ENCODE data around the gene SIRT7.

The SIRT7 gene

DNA sequence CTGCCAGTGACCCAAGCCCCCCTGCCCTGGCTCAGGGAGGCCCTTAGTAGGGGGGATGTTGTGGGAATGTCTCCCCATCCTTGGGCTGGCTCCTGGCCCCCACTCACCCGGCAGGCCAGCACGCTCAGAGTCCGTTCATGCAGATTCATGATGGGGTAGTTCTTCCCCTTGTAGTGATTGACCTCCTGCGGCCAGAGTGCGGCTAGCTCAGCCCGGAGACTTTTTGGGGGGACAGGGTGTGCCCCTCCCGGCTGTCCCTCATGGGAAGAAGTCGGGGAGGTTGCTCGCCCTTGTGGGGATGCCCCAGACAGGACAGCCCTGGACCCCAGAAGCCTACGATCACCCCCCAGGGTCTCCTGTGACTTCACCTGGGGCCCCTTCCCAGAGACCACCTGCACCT lies 12.0 kb downstream of the SIRT7 start:
- TF ChIP-seq, protein P1, sequence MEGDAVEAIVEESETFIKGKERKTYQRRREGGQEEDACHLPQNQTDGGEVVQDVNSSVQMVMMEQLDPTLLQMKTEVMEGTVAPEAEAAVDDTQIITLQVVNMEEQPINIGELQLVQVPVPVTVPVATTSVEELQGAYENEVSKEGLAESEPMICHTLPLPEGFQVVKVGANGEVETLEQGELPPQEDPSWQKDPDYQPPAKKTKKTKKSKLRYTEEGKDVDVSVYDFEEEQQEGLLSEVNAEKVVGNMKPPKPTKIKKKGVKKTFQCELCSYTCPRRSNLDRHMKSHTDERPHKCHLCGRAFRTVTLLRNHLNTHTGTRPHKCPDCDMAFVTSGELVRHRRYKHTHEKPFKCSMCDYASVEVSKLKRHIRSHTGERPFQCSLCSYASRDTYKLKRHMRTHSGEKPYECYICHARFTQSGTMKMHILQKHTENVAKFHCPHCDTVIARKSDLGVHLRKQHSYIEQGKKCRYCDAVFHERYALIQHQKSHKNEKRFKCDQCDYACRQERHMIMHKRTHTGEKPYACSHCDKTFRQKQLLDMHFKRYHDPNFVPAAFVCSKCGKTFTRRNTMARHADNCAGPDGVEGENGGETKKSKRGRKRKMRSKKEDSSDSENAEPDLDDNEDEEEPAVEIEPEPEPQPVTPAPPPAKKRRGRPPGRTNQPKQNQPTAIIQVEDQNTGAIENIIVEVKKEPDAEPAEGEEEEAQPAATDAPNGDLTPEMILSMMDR (IDR thresholded peaks at IDR 0.05; ENCODE audit: low read depth, low read length): no peak
- in situ Hi-C loops (cut with HindIII; ENCODE audit: low sequenced_read_pairs): no loop called here
- no peak for DNase-seq (ENCODE audit: low read depth, low spot score)
- H3K4me3 ChIP-seq (ENCODE audit: low read depth, low read length): no peak overlapping the region

DNA sequence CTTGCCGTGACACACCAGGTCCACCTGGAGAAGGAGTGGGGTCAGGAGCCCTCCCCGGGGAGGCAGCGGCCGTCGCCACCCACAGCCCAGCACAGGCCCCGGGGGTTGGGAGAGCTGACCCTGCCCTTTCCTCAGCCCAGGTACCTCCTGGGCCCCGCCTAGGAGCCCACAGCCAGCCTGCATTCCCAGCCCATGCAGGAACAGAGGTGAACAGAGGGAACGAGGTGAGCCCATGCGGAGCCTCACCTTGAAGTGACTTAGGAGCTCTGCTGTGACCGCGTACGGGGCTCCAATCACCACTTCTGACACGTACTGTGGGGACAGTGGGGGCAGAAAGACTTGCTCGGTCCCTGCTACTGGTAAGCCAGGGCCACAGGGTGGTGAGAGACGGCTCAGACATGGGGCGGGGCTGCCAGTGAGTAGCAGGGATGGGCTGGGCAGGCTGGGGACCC lies 12.5 kb downstream of the SIRT7 start:
- DNase-seq (ENCODE audit: low read depth, low spot score): no peak
- in situ Hi-C loops (cut with HindIII; ENCODE audit: low sequenced_read_pairs): no loop called here
- no peak overlapping the region for H3K4me3 ChIP-seq (ENCODE audit: low read depth, low read length)
- TF ChIP-seq, protein P1 (IDR thresholded peaks at IDR 0.05; ENCODE audit: low read depth, low read length): no peak

DNA sequence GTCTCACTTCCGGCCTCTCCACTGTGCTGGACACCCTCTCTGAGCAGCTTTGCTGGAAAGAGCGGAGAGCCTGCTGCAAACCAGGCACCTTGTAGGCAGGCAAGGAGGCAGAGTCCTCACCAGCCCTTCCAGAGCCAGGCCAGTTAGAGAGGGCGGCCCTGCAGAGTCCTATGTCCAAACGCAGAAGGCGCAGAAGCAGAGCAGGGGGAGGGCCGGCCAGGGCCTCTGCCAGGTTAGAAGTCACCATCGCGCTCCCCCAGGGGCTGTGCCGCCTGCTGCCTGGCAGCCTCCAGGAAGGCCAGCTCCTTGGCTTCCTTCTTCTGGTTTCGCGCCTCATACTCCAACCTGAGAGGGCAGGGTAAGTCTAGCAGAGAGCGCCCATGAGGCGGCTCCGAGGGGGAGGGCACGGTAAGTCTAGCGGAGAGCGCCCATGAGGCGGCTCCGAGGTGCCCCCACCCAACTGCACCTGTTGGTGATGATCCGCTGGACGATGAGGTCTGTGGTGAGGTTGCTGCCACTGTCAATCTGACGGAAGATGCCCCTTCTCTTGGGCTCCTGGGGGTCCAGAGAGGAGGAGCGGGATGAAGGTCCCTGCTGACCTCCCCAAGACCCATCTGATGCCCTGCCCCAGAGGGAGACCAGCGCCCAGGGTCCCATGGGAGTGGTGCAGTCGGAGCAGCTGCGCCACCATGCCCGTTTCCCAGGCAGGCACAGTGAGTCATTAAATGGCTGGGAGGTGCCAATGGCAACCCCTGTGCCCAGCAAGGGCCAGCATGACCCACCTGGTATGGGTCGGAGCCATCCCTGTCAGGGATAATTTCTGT lies 13.2 kb downstream of the SIRT7 start:
- TF ChIP-seq, protein P1 (IDR thresholded peaks at IDR 0.05; ENCODE audit: low read depth, low read length): no peak
- no peak overlapping the region for H3K4me3 ChIP-seq (ENCODE audit: low read depth, low read length)
- DNase-seq (ENCODE audit: low read depth, low spot score): no peak
- in situ Hi-C loops (cut with HindIII; ENCODE audit: low sequenced_read_pairs): no loop called here

DNA sequence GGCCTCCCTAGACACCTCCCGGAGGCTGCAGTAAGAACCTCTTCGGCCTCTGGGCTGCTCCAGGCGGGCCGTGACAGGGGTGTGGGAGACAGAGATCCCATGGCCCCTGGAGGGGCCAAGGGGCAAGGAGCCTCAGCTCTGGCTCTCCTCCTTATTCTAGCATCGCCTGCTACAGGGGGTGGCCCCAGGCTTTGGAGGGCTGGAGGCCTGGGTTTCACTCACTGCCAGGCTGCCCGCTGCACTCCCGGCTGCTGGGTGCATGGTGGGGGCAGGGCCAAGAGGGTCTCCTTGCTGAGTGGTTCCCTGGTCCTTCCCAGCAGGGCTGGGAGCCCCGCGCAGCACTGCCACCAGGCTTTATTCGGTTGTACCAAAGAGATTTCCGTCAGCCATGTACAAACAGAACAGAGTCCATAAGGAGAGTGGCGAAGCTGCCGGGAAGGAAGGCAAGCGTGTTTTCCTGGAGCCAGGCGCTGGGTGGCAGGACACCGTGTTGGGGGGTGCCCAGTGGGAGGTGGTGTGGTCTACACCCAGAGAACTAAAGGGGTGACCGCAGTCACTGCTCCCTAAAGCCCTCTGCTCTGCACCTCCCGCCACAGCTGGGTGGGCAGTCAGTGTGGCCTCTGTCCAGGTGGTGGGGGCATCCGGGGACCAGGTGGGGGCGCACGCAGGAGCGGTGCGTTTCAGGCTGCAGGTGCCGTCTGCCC lies 13.9 kb downstream of the SIRT7 start:
- TF ChIP-seq, protein P1 (IDR thresholded peaks at IDR 0.05; ENCODE audit: low read depth, low read length): no peak
- in situ Hi-C loops (cut with HindIII; ENCODE audit: low sequenced_read_pairs): no loop called here
- no peak overlapping the region for H3K4me3 ChIP-seq (ENCODE audit: low read depth, low read length)
- DNase-seq (ENCODE audit: low read depth, low spot score): no peak

DNA sequence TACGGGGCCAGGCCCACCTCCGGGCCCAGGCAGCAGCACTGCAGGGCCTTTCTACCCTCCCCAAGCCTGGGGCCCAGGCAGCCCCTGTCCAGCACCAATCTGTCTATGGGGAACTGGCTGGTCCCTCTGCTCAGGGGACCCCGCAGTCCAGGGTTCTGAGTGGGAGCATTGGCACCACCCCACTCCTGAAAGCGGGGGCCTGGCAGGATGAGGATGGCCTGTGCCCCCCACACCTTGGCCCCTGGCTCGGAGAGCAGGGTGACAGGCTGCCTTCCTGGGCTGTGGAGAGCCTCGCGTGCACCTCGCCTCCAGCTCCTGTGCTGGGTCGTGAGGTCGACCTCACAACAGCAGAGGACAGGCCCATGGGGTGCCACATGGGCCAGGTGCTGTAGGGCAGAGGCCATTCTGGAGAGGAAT lies 14.6 kb downstream of the SIRT7 start:
- no peak overlapping the region for H3K4me3 ChIP-seq (ENCODE audit: low read depth, low read length)
- TF ChIP-seq, protein P1 (IDR thresholded peaks at IDR 0.05; ENCODE audit: low read depth, low read length): no peak
- no peak for DNase-seq (ENCODE audit: low read depth, low spot score)
- in situ Hi-C loops (cut with HindIII; ENCODE audit: low sequenced_read_pairs): no loop called here

DNA sequence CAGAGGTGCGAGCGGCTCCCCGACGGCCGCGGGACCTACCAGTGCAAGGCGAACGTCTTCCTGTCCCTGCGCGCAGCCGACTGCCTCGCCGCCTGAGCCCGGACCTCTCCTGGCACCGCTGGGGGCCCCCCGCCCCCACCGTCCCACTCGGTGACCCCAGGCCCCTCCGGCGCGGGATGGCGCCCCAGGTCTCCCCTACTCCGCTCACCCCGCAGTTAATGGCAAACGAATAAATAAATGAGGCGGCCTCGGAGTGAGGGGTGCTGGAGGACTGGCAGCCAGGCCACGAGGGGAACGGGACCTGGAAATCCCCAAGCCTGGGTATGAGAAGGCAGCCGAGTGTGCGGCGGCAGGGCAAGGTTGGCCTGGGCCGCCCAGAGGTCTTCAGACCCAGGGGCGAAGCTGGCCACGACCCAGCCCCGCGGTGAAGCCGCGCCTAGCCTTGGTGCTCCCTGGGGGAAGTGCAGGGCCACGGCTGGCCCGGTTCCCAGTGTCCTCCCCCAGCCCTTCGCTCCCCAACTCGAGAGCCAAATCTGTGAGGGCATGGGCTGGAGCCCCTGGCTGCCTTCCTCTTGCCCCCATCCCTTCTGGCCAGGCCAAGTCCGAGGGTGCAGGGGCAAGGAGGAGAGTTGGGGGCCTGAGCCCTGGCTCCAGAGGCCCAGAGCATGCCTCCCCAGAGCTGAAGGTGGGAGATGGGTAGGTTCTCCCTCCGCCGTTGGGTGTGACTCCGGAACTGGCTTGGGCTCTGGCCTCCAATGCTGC lies 15.1 kb downstream of the SIRT7 start:
- TF ChIP-seq, protein P1 (IDR thresholded peaks at IDR 0.05; ENCODE audit: low read depth, low read length): no peak
- DNase-seq (ENCODE audit: low read depth, low spot score): no peak
- no peak overlapping the region for H3K4me3 ChIP-seq (ENCODE audit: low read depth, low read length)
- in situ Hi-C loops (cut with HindIII; ENCODE audit: low sequenced_read_pairs): no loop called here
